Measurements from ENCODE around the gene TMEM240. TPM values are rescaled to one million over a fixed set of nuclear protein-coding genes. Genes with fewer than 3 reads are reported as not detected.

TMEM240 gene
- total RNA-seq, 1 experiment from 2014 or later, result 1.2 TPM

DNA sequence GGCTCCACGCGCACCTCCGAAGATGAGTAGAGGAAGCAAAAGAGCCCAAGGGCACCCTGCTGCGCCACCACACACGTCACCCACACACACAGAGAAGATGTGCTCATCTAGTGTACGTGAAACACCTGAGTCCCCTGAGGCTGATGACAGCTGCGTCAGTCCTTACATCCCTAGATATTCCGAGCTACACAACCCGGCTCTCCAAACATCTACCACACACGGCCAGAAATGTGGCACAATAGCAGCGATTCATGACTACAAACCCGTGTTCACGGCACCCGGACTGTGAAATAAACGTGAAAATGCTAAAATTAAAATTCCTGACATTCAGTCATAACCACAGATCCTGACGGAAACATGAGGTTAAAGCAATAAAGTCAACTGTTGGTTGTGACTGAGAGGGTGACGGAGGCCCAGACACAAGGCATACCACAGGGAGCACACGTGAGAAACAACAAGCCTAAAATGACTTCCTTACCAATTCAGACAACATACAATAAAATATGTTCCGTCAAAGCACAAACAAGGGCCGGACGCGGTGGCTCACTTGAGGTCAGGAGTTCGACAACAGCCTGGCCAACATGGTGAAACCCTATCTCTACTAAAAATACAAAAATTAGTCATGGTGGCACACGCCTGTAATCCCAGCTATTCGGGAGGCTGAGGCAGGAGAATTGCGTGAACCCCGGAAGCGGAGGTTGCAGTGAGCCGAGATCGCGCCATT is 26.9 kb upstream of the TMEM240 start:
- DNase-seq, result no peak
- Histone ChIP-seq H3K4me1 (no peaks in the 10 kb centered on the region), H3K36me3 (ENCODE audit: control insufficient read depth, insufficient read depth, low read length) (no peaks in the 10 kb centered on the region), H3K9me3 (no peaks in the 10 kb centered on the region), H3K27me3 (replicated peaks; ENCODE audit: control insufficient read depth, insufficient read depth, low read length) (no peaks in the 10 kb centered on the region), H3K4me3 (ENCODE audit: low read depth, low read length) (no peak overlapping the region)
- Mint-ChIP-seq H3K9me3 (ENCODE audit: unreplicated experiment) (no peaks in the 10 kb centered on the region), H3K4me1 (ENCODE audit: low read depth, unreplicated experiment) (no peaks in the 10 kb centered on the region), H3K4me3 (ENCODE audit: unreplicated experiment) (no peak overlapping the region), H3K27ac (ENCODE audit: unreplicated experiment) (no peak overlapping the region), H3K27me3 (ENCODE audit: insufficient read depth, unreplicated experiment) (no peaks in the 10 kb centered on the region), H3K36me3 (ENCODE audit: insufficient read depth, unreplicated experiment) (peaks cover 68% of the 10 kb centered on the region)
- no TSS peak for BruUV-seq (replicated peaks)
- ChIA-PET POLR2A (interaction anchor here (0.6 kb wide), 1 partner anchor 63 kb away, joined by 4 read pairs; no protein-coding TSS in a partner anchor), CTCF (no interaction called here)
- TF ChIP-seq, protein P1, sequence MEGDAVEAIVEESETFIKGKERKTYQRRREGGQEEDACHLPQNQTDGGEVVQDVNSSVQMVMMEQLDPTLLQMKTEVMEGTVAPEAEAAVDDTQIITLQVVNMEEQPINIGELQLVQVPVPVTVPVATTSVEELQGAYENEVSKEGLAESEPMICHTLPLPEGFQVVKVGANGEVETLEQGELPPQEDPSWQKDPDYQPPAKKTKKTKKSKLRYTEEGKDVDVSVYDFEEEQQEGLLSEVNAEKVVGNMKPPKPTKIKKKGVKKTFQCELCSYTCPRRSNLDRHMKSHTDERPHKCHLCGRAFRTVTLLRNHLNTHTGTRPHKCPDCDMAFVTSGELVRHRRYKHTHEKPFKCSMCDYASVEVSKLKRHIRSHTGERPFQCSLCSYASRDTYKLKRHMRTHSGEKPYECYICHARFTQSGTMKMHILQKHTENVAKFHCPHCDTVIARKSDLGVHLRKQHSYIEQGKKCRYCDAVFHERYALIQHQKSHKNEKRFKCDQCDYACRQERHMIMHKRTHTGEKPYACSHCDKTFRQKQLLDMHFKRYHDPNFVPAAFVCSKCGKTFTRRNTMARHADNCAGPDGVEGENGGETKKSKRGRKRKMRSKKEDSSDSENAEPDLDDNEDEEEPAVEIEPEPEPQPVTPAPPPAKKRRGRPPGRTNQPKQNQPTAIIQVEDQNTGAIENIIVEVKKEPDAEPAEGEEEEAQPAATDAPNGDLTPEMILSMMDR (IDR thresholded peaks at IDR 0.05; ENCODE audit: insufficient read depth in 1 of 2, low read depth in 1 of 2, low read length in 1 of 2, severe bottlenecking in 1 of 2, unreplicated experiment in 1 of 2), result no peak
- intact Hi-C loops (cut with micrococcal nuclease; ENCODE audit: unreplicated experiment), result no loop called here

DNA sequence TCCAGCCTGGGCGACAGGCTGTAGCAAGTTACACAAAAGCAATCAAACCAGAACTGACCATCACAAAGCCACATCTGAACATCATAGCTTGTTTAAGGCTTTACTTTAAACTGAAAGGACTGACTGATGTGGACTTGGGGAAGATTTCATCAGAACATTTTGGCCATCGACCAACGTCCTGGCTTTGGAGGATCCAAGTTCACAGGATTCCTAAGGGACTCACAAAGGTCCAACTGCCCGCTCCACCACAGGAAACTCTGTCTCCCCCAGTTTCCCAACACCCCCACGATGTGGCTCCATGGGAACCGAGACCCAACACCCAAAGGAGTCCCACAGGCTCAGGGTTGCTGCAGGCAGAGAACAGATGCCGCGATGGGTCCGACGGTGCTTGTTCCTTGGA is 24.9 kb upstream of the TMEM240 start:
- ChIA-PET POLR2A (no interaction called here), CTCF (no interaction called here)
- Mint-ChIP-seq H3K27me3 (ENCODE audit: insufficient read depth, unreplicated experiment) (no peaks in the 10 kb centered on the region), H3K9me3 (ENCODE audit: unreplicated experiment) (no peaks in the 10 kb centered on the region), H3K4me3 (ENCODE audit: unreplicated experiment) (no peak overlapping the region), H3K4me1 (ENCODE audit: low read depth, unreplicated experiment) (no peaks in the 10 kb centered on the region), H3K36me3 (ENCODE audit: insufficient read depth, unreplicated experiment) (peaks cover 67% of the 10 kb centered on the region), H3K27ac (ENCODE audit: unreplicated experiment) (no peak overlapping the region)
- TF ChIP-seq, protein P1 (IDR thresholded peaks at IDR 0.05; ENCODE audit: insufficient read depth in 1 of 2, low read depth in 1 of 2, low read length in 1 of 2, severe bottlenecking in 1 of 2, unreplicated experiment in 1 of 2), result no peak
- Histone ChIP-seq H3K4me3 (ENCODE audit: low read depth, low read length) (no peak overlapping the region), H3K36me3 (ENCODE audit: control insufficient read depth, insufficient read depth, low read length) (no peaks in the 10 kb centered on the region), H3K27me3 (replicated peaks; ENCODE audit: control insufficient read depth, insufficient read depth, low read length) (no peaks in the 10 kb centered on the region), H3K4me1 (no peaks in the 10 kb centered on the region), H3K9me3 (no peaks in the 10 kb centered on the region)
- no peak for DNase-seq
- BruUV-seq (replicated peaks), result no TSS peak
- intact Hi-C loops (cut with micrococcal nuclease; ENCODE audit: unreplicated experiment), result no loop called here

- Mint-ChIP-seq H3K27ac (ENCODE audit: unreplicated experiment) (no peak overlapping the region), H3K4me1 (ENCODE audit: low read depth, unreplicated experiment) (no peaks in the 10 kb centered on the region), H3K27me3 (ENCODE audit: insufficient read depth, unreplicated experiment) (no peaks in the 10 kb centered on the region), H3K36me3 (ENCODE audit: insufficient read depth, unreplicated experiment) (peaks cover 64% of the 10 kb centered on the region), H3K4me3 (ENCODE audit: unreplicated experiment) (no peak overlapping the region), H3K9me3 (ENCODE audit: unreplicated experiment) (no peaks in the 10 kb centered on the region)
- Histone ChIP-seq H3K4me1 (no peaks in the 10 kb centered on the region), H3K4me3 (ENCODE audit: low read depth, low read length) (no peak overlapping the region), H3K36me3 (ENCODE audit: control insufficient read depth, insufficient read depth, low read length) (no peaks in the 10 kb centered on the region), H3K27me3 (replicated peaks; ENCODE audit: control insufficient read depth, insufficient read depth, low read length) (no peaks in the 10 kb centered on the region), H3K9me3 (no peaks in the 10 kb centered on the region)
- DNase-seq, result no peak
- POLR2A ChIA-PET, result no interaction called here
- intact Hi-C loops (cut with micrococcal nuclease; ENCODE audit: unreplicated experiment), result no loop called here
- CTCF ChIA-PET, result no interaction called here
- TF ChIP-seq, protein P1 (IDR thresholded peaks at IDR 0.05; ENCODE audit: insufficient read depth in 1 of 2, low read depth in 1 of 2, low read length in 1 of 2, severe bottlenecking in 1 of 2, unreplicated experiment in 1 of 2), result no peak
- BruUV-seq (replicated peaks), result no TSS peak
Measured at GRCh38 chr1:1564268-1564667, 23.8 kb upstream of the TMEM240 start.

All from Caco-2 (cell line).